ENCODE data around the gene PIGR.

GRCh38 chr1:206926286-206926685 is 20.0 kb downstream of the PIGR start:
- TF ChIP-seq POLR2AphosphoS5 (IDR thresholded peaks at IDR 0.05) (no peak), CTCF (IDR thresholded peaks at IDR 0.05; ENCODE audit: poor library complexity, severe bottlenecking) (no peak), SMC3 (conservative IDR thresholded peaks at IDR 0.05; ENCODE audit: poor library complexity) (no peak), EP300 (conservative IDR thresholded peaks at IDR 0.05; ENCODE audit: poor library complexity, severe bottlenecking) (no peak), MXI1 (conservative IDR thresholded peaks at IDR 0.05; ENCODE audit: poor library complexity, severe bottlenecking) (no peak), RAD21 (conservative IDR thresholded peaks at IDR 0.05) (no peak), TAF1 (IDR thresholded peaks at IDR 0.05; ENCODE audit: low read depth) (no peak), EZH2 (IDR thresholded peaks at IDR 0.05; ENCODE audit: borderline replicate concordance, insufficient read depth, low read length, poor library complexity, severe bottlenecking) (no peak), REST (IDR thresholded peaks at IDR 0.05; ENCODE audit: borderline replicate concordance) (no peak)

All from neural cell (in vitro differentiated cells).